Activated CD4-positive, alpha-beta T cell treated with anti-CD3 and anti-CD28 coated beads for 4 hours (primary cell): ENCODE results near the gene XYLT1.

Experiments used
- DNase-seq, 2 donors: peaks; one replicate each; pipeline ENCODE4 v3.0.0-alpha.2; 2020

The XYLT1 gene

DNA sequence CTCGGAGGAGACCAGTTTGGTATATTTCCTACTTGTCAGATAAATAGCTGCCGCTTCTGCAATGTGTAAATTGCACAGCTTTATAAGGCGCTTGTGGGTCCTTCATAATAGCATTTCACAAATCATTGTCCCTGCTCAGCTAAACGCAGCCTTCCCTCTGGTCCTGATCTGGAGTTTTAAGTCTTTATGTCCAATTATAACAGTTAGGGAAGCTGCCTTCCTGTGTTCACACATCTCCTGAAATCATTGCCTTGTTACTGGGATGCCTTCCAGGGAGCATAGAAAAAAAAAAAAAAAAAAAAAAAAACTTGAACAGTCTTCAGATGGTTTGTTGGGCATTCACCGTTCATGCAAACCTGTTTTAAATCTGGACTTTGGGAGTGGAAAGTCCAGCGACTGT is 342.0 kb downstream of the XYLT1 start:
- no peak for DNase-seq

DNA sequence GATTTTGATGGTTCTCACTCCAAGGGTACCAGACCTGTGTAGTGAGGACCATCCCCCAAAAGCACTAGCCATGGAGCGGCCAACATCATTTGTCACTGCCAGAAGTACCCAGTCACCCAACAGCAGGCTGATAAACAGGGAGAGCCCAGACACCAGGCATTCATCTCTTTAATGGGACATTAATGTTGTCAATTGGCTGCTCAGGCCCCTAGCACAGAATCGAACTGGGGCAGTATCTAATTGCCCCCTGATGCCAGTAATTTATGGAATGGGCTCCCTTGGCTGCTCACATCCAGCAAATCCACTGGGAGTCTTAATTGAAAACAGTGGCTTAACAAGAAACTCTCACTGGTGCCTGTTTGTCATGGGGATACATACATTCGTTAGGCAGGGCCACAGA is 344.6 kb downstream of the XYLT1 start:
- DNase-seq, result no peak

DNA sequence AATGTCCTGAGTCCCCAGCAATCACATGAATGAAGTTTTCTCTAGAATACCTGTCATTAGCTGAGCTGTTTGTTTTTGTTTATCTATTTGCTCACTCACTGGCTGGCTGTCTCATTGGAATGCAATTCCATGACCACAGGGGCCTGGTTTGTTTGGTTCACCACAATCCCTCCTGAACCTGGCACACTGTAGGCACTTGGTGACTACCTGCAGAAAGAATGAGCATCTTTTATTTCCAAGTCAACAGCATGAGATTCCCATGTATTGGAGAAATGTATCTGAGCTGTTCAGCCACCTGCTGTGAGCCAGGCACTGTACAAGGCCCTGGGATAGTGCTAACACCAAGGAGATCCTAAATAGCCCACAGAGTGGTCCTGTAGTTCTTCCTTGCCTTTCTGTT is 345.1 kb downstream of the XYLT1 start:
- DNase-seq, result no peak

DNA sequence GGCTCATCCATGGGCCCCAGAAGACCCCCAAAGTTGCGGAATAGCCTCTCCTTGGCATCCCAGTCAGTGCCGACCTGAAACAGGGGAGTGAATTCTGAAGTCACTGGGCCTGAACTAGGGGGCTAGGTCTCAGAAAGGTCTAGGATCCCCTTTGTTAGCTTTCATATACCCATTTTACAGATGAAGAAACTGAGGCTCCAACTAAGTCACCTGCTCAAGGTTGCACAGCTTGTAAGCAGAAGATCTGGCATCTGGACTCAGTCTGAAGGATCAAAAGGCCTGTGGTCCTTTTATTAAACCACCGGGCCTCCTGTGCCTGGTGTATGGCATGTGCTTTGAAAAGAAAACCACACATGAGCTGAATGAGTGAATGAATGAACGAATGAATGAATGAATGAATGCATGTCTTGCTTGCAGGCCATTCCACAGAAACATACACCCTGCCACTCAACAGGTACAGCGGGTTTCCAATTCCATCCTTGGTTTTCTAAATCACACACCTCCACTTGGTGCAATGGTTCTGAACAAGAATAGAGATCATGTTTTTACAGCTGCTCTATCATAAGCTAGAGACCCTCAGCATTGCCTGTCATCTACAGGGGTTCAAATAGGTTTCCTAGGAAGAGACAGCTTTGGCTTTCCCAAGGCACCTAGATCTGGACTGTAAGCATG is 352.7 kb downstream of the XYLT1 start:
- DNase-seq, result no peak

DNA sequence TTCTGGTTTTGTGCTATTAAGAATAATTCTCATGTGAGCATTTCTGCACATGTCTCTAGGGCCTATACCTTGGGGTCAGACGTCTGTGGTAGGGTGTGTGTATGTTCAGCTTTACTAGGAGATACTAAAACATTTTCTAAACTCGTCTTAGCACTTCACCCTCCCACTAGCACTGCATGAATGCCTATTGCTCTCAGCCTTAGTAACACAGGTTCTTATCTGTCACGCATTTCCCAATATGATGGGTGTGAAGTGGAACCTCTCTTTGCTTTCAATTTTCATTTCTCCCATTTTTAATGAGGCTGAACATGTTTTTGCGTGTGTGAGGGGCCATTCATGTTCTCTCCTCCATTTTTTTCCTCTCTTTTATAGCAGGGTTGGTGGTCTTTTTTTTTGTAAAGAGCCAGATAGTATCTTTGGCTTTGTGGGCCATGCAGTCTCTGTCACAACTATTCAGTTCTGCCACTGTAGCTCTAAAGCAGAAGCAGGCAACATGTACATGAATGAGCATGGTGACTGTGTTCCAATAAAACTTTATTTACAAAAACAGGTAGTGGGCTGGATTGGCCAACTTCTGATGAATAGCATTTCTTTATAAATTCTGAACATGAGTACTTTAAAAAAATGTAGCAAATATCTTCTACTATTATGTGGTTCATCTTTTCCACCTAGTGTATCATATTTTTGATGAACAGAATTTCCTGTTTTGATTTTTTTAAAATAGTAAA is 354.0 kb downstream of the XYLT1 start:
- no peak for DNase-seq

DNA sequence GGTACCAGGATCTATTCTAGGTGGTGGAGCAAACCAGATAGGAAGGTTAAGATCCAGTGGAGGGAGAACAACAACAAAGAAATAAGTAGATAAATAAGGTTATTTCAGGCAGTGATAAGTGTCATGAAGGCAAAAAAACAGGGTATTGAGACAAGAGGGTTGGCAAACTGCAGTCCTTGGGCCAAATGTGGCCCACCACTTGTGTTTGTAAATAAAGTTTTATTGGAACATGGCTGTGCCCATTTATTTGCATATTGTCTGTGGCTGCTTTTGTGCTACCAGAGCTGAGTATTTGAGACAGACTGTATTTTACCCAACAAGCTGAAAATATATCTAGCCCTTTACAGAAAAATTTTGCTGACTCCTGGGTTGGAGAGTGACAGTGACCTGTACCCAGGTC is 361.3 kb downstream of the XYLT1 start:
- no peak for DNase-seq

DNA sequence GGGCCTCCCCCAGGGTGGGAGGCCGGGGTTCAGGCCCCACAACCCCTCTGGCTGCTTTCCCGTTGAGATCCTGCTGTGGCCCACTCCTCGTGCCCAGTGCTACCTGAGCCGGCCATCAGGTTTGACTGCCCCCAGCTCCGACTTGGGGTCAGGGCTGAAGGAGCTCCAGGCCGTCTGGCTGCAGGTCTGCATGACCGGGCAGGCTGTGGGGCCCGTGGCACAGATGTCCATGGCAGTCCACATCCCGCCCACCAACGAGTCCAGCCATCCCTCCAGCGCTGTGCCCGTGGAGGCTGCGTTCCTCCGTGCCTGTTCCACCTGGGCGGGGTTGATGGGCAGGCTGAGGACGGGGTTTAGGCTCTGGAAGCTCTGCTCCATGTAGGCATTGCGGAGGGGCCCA is 362.2 kb downstream of the XYLT1 start:
- no peak for DNase-seq

DNA sequence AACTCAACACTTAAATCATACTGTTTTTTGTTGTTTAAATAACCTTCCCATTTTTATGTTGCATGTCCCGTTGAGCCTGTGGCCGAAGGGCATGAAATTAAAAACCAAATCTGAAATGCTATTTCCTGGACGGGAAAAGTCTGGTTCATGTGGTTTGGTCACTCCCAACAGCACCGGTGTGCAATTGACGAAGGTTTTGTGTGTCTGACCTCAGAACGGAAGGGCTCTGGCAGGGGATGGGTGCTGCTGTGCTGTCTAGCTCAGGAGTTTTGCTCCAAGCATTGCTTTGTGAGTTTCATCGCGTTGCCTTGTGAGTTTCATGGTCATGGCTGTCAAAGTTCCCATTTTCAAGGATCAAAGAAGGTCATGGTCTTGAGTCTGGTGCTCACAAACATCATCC is 363.3 kb downstream of the XYLT1 start:
- DNase-seq, result no peak

DNA sequence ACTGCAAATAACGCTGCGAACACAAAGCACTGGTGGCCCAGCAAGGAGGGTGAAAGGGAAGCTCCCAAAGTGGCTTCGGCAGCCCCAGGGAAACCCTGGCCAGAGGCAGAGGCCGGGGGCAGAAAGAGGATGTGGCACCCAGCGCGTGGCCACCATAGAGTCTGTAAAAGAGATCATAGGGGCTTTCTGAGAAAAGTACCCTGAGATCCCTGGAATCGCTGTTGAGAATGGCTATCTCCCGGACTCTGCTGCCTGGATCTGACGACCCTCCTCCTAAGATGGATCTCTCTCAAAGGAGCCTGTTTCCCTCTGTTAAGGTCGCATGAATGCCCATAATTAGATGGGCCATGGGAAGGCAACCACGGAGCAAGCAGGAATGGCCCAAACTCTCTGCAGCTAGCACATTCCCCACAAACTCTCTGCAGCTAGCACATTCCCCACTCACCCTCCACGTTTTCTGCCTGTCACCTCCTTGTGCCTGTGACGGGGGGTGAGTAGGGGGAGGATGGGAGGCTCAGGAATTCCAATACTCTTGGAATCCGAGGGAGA is 364.4 kb downstream of the XYLT1 start:
- DNase-seq, result no peak

DNA sequence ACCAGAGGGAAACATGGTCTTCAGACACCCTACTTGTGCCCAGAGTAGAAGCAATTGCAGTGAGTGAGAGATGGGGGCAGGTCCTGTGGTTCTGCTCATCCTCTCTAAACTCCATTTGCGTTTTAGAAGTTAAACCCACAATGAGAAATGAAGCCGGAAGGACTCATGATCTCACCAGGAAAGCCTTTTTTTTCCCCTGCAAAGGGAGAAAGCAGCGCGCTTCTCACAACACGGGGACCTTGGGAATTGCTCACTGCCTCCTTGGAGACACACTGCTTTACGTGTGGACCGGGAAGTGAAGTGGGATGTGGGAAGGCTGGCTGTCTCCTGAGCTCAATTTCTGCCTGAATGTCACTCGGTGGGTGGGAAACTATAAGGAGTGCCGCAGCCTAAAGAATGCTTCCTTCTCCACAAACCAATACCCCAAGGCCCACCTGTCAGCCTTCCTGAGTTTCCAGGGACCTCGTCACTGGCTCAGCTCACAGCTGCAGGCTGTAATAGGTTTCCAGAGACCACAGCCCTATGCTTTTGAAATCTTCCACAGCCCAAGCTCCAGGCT is 365.4 kb downstream of the XYLT1 start:
- DNase-seq, result no peak

DNA sequence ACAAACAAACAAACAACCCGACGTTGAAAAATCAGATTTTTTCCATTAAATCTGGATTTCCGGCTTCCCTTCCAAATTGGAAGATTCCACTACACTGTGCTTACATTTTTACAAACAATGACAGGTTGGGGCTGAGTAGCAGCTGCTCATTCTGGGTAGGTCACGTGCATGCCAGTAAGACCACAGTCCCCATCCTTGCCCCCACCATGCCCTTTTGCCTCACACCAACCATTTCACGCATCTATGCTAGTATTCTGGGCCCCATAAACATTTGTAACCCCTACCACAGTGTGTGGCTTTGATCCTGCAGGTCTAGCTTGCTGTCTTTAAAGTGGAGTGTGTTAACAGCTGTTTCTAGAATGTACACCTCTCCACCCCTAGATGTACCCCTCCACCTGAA is 366.1 kb downstream of the XYLT1 start:
- no peak for DNase-seq

DNA sequence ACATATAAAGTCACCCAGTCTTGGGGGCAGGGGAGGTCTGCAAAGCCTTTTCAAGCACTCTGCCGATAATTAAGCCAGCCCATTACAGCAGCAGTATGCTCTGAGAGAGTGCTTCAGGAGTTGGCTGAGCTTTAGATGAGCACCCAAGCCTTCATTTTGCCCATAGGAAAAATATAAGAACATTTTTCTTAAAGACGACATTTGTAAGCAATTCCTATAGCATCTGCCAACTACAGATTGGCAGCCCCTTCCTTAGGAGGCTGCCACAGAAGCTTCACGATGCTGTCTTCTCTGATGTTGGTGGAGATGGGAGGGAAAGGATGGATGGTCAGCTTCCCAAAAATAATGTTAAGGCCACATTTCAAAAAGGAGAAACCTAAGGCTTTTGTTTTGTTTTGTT is 367.5 kb downstream of the XYLT1 start:
- DNase-seq, result no peak

DNA sequence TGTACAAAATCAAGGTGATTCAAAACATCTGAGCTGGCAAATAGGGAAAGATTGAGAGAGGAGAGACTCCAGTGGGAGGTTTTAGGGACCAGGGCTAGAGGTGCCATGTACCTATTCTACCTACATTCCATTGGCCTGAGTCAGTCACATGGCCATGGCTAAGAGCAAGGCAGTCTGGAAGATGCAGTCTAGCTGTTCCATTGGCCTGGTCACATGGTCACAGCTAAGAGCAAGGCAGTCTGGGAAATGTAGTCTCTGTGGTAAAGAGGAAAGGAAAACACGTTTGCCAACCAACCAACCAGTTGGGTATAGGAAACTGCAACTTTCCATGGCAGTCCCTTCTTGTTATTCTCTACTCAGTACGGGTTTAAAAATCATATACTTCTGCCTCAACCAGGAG is 369.1 kb downstream of the XYLT1 start:
- no peak for DNase-seq

DNA sequence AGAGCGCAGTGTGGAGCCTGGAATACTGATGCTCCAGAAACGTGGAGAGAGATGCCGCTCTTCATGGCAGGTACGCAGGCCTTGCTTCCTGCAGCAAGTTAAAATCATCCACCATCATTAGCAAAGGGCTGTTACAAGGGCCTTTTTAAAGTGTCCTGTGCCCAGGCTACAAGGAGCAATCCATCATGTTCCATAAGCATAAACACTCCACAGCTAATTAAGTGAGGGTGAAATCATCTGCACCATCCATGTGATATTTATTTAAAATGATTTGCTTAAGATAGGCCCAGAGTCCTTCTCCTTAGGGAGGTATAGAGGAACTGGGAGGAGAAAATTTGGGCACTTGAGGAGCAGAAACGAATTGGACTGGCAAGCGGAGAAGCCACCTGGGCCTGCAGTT is 372.1 kb downstream of the XYLT1 start:
- no peak for DNase-seq

DNA sequence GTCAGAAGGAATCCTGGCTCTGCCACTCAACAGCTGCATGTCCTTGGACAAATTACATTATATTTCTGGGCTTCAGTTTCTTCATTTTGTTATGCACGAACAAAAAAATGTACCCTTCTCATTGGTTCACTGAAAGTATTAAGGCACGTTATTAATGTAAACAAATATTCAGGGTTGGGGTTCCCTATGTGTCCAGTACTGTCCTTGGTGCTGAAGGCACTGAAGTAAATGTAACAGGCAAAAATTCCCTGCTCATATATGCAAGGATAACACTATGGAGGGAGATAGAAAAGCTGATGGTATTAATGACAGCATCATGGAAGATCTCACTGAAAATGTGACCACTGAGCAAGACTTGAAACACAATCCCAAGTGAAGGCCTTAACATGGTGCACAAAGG is 386.6 kb downstream of the XYLT1 start:
- no peak for DNase-seq

DNA sequence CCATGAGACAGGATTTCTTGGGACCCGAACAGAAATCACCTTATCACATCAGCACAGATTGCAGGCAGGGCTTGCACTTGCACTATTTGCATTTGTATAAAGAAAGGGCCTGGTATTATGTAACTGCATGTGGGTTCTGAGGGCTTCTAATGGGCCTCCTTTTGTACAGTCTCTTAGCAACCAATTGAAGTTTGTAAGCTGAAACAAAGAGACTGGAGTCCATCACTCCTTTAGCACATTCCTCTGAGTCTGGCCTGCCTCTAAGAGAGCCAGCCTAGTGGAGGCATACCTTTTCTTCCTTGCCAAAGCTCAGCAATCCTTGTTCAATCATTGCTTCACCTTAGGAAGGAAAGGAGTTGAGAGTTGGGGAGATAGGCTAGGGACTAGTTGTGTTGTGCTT is 387.1 kb downstream of the XYLT1 start:
- no peak for DNase-seq

DNA sequence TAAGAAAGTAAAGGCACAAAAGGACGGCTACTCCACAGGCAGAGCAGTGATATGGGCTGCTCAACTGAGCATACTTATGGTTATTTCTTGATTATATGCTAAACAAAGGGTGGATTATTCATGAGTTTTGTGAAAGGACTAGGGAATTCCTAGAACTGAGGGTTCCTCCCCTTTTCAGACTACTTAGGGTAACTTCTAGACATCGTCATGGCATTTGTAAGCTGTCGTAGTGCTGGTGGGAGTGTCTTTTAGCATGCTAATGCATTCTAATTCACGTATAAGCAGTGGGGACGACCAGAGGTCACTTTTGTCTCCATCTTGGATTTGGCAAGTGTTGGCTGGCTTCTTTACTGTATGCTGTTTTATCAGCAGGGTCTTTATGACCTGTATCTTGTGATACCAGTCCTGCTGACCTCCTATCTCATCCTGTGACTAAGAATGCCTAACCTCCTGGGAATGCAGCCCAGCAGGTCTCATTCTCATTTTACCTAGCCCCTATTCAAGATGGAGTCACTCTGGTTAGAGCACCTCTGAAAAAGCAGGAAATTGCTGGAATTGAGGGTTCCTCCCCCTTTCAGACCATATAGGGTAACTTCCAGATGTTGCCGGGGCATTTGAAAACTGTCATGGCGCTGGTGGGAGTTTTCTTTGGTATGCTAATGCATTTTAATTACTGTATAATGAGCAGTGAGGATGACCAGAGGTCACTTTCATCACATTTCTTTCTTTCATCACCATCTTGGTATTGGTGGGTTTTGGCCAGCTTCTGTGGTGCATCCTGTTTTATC is 388.5 kb downstream of the XYLT1 start:
- DNase-seq, result no peak

DNA sequence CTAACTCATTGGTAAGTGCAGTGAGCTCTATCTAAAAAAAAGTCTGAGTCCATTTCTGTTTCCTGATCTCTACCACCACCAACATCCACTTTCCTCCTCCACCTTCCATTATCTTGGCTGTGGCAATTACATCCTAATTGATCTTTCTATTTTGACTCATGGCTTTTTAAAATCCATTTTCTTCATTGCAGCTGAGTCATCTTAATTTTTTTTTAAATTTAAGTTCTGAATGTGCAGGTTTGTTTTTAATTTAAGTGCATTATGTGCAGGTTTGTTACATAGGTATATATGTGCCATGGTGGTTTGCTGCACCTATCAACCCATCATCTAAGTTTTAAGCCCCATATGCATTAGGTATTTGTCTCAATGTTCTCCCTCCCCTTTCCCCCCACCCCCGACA is 390.7 kb downstream of the XYLT1 start:
- DNase-seq, result no peak

DNA sequence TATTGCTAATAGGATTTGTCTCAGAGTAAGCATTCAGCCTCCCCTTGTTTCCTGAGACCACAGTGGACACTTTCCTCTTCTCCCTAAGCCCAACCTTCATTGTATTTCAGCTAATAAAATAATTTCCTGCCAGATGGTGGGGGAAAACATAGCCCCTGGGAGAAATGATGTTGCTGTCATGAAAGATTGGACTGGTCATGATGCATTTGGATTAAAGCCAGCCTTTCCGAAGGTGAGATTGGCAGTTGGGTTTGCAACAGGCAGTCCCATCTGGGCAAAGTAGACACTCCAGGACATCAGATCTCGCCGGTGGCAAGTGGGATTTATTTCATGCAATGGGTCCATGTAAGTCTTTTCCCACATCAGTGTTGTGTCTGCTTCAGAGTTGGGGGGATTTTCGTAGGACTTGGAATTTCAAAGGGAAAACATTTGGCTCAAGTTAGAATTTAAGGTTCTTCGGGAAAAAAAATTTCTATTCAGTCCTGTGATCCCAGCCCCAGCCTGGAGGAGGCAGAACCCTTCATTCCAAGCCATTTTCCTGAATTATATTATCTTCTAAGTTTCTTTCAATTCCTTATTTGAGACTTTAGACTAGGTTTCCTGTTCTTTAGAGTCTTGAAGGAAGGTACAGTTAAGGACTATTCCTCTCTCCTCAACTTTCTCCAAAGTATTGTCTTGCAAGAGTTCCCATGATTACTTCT is 391.7 kb downstream of the XYLT1 start:
- DNase-seq, result no peak

DNA sequence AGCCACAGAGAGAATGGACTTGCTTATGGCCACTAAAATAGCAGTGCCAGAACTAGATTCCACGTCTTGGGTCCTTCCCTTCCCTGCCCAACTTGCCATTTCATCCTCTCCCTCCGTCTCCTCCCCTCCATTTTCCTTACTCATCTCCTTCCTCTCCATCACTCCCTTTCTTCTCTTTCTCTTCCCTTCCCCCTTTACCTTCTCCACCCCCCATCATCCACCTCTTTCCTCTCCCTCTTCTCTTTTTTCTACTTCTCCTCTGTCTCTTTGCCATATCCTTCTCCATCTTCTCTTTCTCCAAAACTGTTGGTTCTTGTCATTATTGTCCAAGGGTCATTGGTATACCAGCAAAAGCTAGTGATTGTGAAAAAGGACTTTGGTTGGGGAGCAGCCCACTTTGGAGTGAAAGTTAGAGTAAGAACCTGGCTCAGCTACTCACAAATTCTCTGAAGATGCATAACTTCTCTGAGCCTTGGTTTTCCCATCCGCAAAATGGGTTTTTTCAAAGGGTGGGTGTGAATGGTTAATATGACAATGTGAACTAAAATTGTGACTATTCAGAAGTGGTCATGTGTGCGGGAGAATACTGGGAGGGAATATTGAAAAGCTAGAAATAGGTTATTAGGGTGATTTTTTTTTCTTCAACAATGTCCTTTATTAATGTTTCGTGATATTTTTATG is 393.8 kb downstream of the XYLT1 start:
- no peak for DNase-seq

DNA sequence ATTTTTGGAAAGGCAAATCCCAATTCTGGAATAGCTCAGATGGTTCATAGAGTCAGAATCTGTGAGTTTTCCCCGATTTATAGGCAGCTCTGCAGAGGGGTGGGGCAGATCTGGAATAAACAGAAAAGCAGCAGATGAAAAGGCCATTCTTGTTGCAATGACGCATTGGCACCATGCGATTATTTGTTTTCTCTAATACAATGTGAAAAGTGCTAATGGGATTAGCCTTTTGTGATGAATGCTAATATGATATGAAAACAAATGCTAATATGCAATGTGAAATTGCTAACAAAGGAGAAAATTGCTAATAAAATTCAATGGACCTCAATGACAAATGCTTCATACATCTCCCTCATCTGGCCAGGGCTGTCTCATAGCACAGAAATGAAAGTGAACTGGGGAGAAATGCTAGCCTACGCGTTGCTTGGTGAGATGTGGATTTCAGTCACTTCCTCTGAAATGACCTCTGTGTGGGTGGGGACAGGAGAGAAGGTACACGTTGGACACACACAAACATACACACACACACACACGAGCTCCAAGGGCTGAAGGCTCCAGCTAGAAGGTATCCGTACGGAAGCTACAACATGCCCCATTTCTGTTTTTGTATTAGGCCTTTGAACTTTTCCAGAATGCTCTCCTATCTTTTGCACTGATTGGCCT is 394.5 kb downstream of the XYLT1 start:
- no peak for DNase-seq

DNA sequence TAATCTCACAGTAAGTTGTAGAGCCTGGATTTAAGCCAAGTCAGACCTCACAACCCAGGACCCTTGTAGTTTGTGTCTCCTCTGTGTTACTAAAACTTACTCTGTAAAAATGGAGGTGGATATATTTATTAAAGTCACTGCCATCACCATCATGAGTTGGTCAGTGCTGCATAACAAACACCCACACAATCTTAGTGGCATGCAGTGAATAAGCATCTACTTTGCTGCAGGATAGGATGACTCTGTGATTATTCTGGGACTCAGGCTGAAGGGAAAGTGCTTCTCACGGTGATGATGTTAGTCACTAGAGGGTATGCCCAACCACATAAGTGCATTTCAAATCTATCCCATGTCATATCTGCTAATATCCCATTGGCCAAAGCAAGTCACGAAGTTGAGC is 398.7 kb downstream of the XYLT1 start:
- DNase-seq, result no peak
